HepG2 (cell line): ENCODE results near the gene PADI2. TPM values are rescaled to one million over a fixed set of nuclear protein-coding genes. Genes with fewer than 3 reads are reported as not detected.

Experiments
- ATAC-seq: fragments of 200-7000 bp; cut with Tn5 transposase; 3 replicates; pipeline ENCODE4 v1.9.1; 2020; ENCODE audit warnings: mild to moderate bottlenecking, moderate library complexity
- BruUV-seq: library from RNA; stranded (reverse); fragments of 400-500 nt; replicated peaks from 2 replicates; lab custom pipeline; 2021; lab: Mats Ljungman, UMichigan
- CTCF ChIA-PET: fragments of 300-600 bp; formaldehyde crosslinking; extraction: SDS; loops from one replicate; lab custom pipeline; 2021; ENCODE audit warnings: low total read pairs, inconsistent platforms, low intra/inter-chr PET ratio; lab: Yijun Ruan, JAX
- POLR2A ChIA-PET: fragments of 350-600 bp; sonication (Branson Sonifier 250); formaldehyde crosslinking; loops from one replicate; lab custom pipeline; 2020; ENCODE audit warnings: antibody characterized with exemption, inconsistent platforms; lab: Yijun Ruan, JAX
- DNase-seq: peaks from one replicate; pipeline ENCODE4 v3.0.0-alpha.2; 2015; ENCODE audit warnings: low spot score
- FAIRE-seq: peaks from 3 replicates; lab custom pipeline; 2011; peaks lifted over from hg19 to GRCh38; lab: Jason Lieb, UNC
- H2AFZ ChIP-seq: one replicate; pipeline ENCODE4 v1.6.1; 2011; ENCODE audit warnings: low read length, inconsistent platforms
- H3K27ac ChIP-seq: fragments of 300-600 bp; 3 replicates; pipeline ENCODE4 v1.8.0; 2011; ENCODE audit warnings: mixed run types, mild to moderate bottlenecking, mixed read lengths, low read length, inconsistent platforms; ENCODE audit not compliant: insufficient read depth; ENCODE audit errors: extremely low read length
- H3K27me3 ChIP-seq, 2 experiments: fragments of 200-600 bp in 1 of 2; 2 replicates in 1 of 2; 3 replicates in 1 of 2; pipeline versions ENCODE4 v1.6.0 to v1.8.0; 2011; ENCODE audit warnings: low read length in 2 of 2, mild to moderate bottlenecking in 2 of 2, moderate library complexity in 2 of 2, inconsistent platforms in 1 of 2; ENCODE audit not compliant: insufficient read depth in 2 of 2, control insufficient read depth in 1 of 2
- H3K36me3 ChIP-seq, 2 experiments: fragments of 200-600 bp in 1 of 2; replicated peaks in 1 of 2; 2 replicates in 1 of 2; 3 replicates in 1 of 2; pipeline versions ENCODE4 v1.5.1 to v1.8.0; 2011; ENCODE audit warnings: low read length in 2 of 2, inconsistent platforms in 1 of 2; ENCODE audit not compliant: insufficient read depth in 2 of 2, control insufficient read depth in 1 of 2
- H3K4me1 ChIP-seq: 2 replicates; pipeline ENCODE4 v1.5.1; 2012; ENCODE audit warnings: low read length, inconsistent platforms; ENCODE audit not compliant: insufficient read depth
- H3K4me2 ChIP-seq: 2 replicates; pipeline ENCODE4 v1.6.0; 2011; ENCODE audit warnings: low read depth, low read length, inconsistent platforms
- H3K4me3 ChIP-seq, 3 experiments: fragments of 200-600 bp in 1 of 3; sonication (generic), shearing (Covaris generic) in 1 of 3; replicated peaks in 1 of 3; 2 replicates each; pipeline ENCODE4 v1.5.1; 2011 to 2016; ENCODE audit warnings: low read length in 3 of 3, inconsistent platforms in 2 of 3, low read depth in 2 of 3, mild to moderate bottlenecking in 2 of 3, control low read depth in 1 of 3, mixed read lengths in 1 of 3; ENCODE audit not compliant: insufficient read depth in 1 of 3
- H3K79me2 ChIP-seq: one replicate; pipeline ENCODE4 v1.6.1; 2011; ENCODE audit warnings: low read length, inconsistent platforms; ENCODE audit not compliant: insufficient read depth
- H3K9ac ChIP-seq: 2 replicates; pipeline ENCODE4 v1.6.0; 2011; ENCODE audit warnings: mild to moderate bottlenecking, low read depth, low read length, inconsistent platforms; ENCODE audit not compliant: insufficient read depth
- H3K9me3 ChIP-seq: 2 replicates; pipeline ENCODE4 v1.5.1; 2012; ENCODE audit warnings: mild to moderate bottlenecking, low read length
- H4K20me1 ChIP-seq: 2 replicates; pipeline ENCODE4 v1.6.0; 2011; ENCODE audit warnings: inconsistent platforms, mild to moderate bottlenecking, low read length, moderate library complexity; ENCODE audit not compliant: insufficient read depth
- HMG20A ChIP-seq: IDR thresholded peaks from 2 replicates; pipeline ENCODE4 v1.6.1; 2016; ENCODE audit warnings: borderline replicate concordance
- HMGXB3 ChIP-seq: sonication (generic); formaldehyde crosslinking; IDR thresholded peaks from 2 replicates; pipeline ENCODE4 v1.4.0; 2020; ENCODE audit warnings: missing genetic modification reagents, borderline replicate concordance
- MAFF ChIP-seq: IDR thresholded peaks from 2 replicates; pipeline ENCODE4 v1.6.1; 2011; ENCODE audit warnings: low read depth, low read length, improper control_type of control experiment
- MAFK ChIP-seq, 2 experiments: IDR thresholded peaks in 1 of 2; conservative IDR thresholded peaks in 1 of 2; 2 replicates each; pipeline ENCODE4 v1.6.1; 2011; ENCODE audit warnings: improper control_type of control experiment in 2 of 2, low read length in 2 of 2
- NRL ChIP-seq: sonication (generic); formaldehyde crosslinking; IDR thresholded peaks from 2 replicates; pipeline ENCODE4 v1.5.0; 2020; ENCODE audit warnings: missing genetic modification reagents, mild to moderate bottlenecking, moderate library complexity, borderline replicate concordance
- PAF1 ChIP-seq: IDR thresholded peaks from 2 replicates; pipeline ENCODE4 v1.6.1; 2016; ENCODE audit warnings: missing genetic modification reagents, missing compliant biosample characterization
- PHF21A ChIP-seq: sonication (generic); formaldehyde crosslinking; IDR thresholded peaks from 2 replicates; pipeline ENCODE4 v1.5.0; 2020; ENCODE audit warnings: mild to moderate bottlenecking, missing genetic modification reagents
- POLR2A ChIP-seq, 2 experiments: IDR thresholded peaks; 2 replicates each; pipeline ENCODE4 v1.6.1; 2011; ENCODE audit warnings: low read depth in 2 of 2, low read length in 2 of 2, mild to moderate bottlenecking in 1 of 2, moderate library complexity in 1 of 2; ENCODE audit not compliant: insufficient read depth in 1 of 2
- RFXANK ChIP-seq: IDR thresholded peaks from 2 replicates; pipeline ENCODE4 v1.6.1; 2016
- STAT5B ChIP-seq: sonication (generic); formaldehyde crosslinking; IDR thresholded peaks from 2 replicates; pipeline ENCODE4 v1.4.0; 2020; ENCODE audit warnings: missing genetic modification reagents
- TEAD2 ChIP-seq: sonication (generic); formaldehyde crosslinking; IDR thresholded peaks from 2 replicates; pipeline ENCODE4 v1.9.0; 2021; ENCODE audit warnings: missing genetic modification reagents
- ZBTB37 ChIP-seq: sonication (generic); formaldehyde crosslinking; IDR thresholded peaks from 2 replicates; pipeline ENCODE4 v1.4.0; 2020; ENCODE audit warnings: mild to moderate bottlenecking, missing genetic modification reagents
- ZNF3 ChIP-seq: IDR thresholded peaks from 2 replicates; pipeline ENCODE4 v1.7.0; 2017; ENCODE audit warnings: inconsistent platforms
- ZNF644 ChIP-seq: IDR thresholded peaks from 2 replicates; pipeline ENCODE4 v1.6.1; 2016; ENCODE audit warnings: low read depth
- ZNF780A ChIP-seq: sonication (generic); formaldehyde crosslinking; IDR thresholded peaks from 2 replicates; pipeline ENCODE4 v1.8.0; 2022; ENCODE audit warnings: mild to moderate bottlenecking, missing genetic modification reagents, moderate library complexity
- WGBS: methylation state at CpG from one replicate; pipeline ENCODE4 v1.1.6; 2017; ENCODE audit warnings: low lambda C conversion rate; 5-methylcytosine and 5-hydroxymethylcytosine counted together
- in situ Hi-C: cut with HindIII; loops from 2 replicates; pipeline ENCODE4 v1.10.0; 2017; ENCODE audit warnings: low pct_unique_long_range_greater_than_20kb; ENCODE audit not compliant: extremely low pct_ligation_motif_present
- intact Hi-C: fragments of 100-400 bp; cut with micrococcal nuclease; formaldehyde crosslinking; loops from one replicate; pipeline ENCODE4 v1.10.0; 2022; ENCODE audit not compliant: unreplicated experiment
- polyA plus RNA-seq, 8 experiments: library from polyadenylated mRNA; depleted of rRNA in 3 of 8; stranded (reverse) in 7 of 8; unstranded in 1 of 8; fragments of >200 nt; fragmentation: Illumina TruSeq in 4 of 8; extraction: Trizol in 4 of 8; gene quantifications; 2 replicates each; pipeline versions ENCODE4 v1.2.1 to v1.2.3, GENCODE V29; 2011 to 2016; ENCODE audit warnings: low read depth in 4 of 8, missing spikeins in 1 of 8, mixed read lengths in 1 of 8; ENCODE audit not compliant: insufficient read depth in 1 of 8
- total RNA-seq, 5 experiments: library from RNA; depleted of rRNA; stranded (reverse); fragments of >200 nt; fragmentation: Illumina TruSeq; extraction: Trizol; gene quantifications; 2 replicates each; pipeline ENCODE4 v1.2.3, GENCODE V29; 2016; ENCODE audit warnings: low read depth in 1 of 5

PADI2 gene
- total and polyA plus RNA-seq, 2 of the 13 experiments (the other 11 are each of a cell fraction or from before 2014, with no cell fraction given): not detected

GRCh38 chr1:17030206-17030605, 89.0 kb downstream of the PADI2 start:
- H3K36me3 ChIP-seq: peaks cover 19 to 69% of the 10 kb centered on the region in 2 experiments; a peak in 4 of 5 replicates
- H3K9ac ChIP-seq: no peak overlapping the region
- BruUV-seq: no TSS peak
- no peaks in the 10 kb centered on the region for H3K79me2 ChIP-seq
- FAIRE-seq (no peak), DNase-seq (no peak), ATAC-seq (no peak)
- intact Hi-C loops: no loop called here
- in situ Hi-C loops: no loop called here
- H3K27me3 ChIP-seq: no peaks in the 10 kb centered on the region
- H2AFZ ChIP-seq: no peak overlapping the region
- no peak overlapping the region for H3K27ac ChIP-seq
- CTCF ChIA-PET: no interaction called here
- TF ChIP-seq MAFK (conservative IDR thresholded peaks at IDR 0.05 in 1 of 2, IDR thresholded peaks at IDR 0.05 in 1 of 2; ENCODE audit: low read length in 2 of 2) (peak; percentile 80 to 95), MAFF (peak; percentile 88), ZNF780A (no peak)
- no peaks in the 10 kb centered on the region for H3K4me1 ChIP-seq
- H3K9me3 ChIP-seq: no peaks in the 10 kb centered on the region
- H3K4me2 ChIP-seq: no peak overlapping the region
- no peaks in the 10 kb centered on the region for H4K20me1 ChIP-seq
- 96% methylated on average over 4 of the region's 4 CpGs for WGBS
- no peak overlapping the region for H3K4me3 ChIP-seq
- POLR2A ChIA-PET: no interaction called here

GRCh38 chr1:17028662-17029188, 90.5 kb downstream of the PADI2 start:
- peaks cover 26 to 76% of the 10 kb centered on the region in 2 experiments; a peak in 4 of 5 replicates for H3K36me3 ChIP-seq
- no peak overlapping the region for H3K27ac ChIP-seq
- ChIA-PET CTCF (no interaction called here), POLR2A (interaction anchor here (0.6 kb wide), 1 partner anchor 621 kb away, joined by 3 read pairs; no protein-coding TSS in a partner anchor)
- H2AFZ ChIP-seq: no peak overlapping the region
- DNase-seq (no peak), ATAC-seq (no peak), FAIRE-seq (no peak)
- H3K27me3 ChIP-seq: no peaks in the 10 kb centered on the region
- no TSS peak for BruUV-seq
- intact Hi-C loops: no loop called here
- H4K20me1 ChIP-seq: no peaks in the 10 kb centered on the region
- no peak overlapping the region for H3K4me2 ChIP-seq
- no peaks in the 10 kb centered on the region for H3K4me1 ChIP-seq
- H3K9ac ChIP-seq: no peak overlapping the region
- no peak overlapping the region for H3K4me3 ChIP-seq
- 89% methylated on average over 5 of the region's 5 CpGs for WGBS
- in situ Hi-C loops: no loop called here
- no peaks in the 10 kb centered on the region for H3K79me2 ChIP-seq
- no peaks in the 10 kb centered on the region for H3K9me3 ChIP-seq
- TF ChIP-seq ZBTB37 (CRISPR knock-in tag): no peak
- TF ChIP-seq NRL: no peak
- no peak for TF ChIP-seq TEAD2 (CRISPR knock-in tag)
- TF ChIP-seq PHF21A: no peak
- TF ChIP-seq HMG20A (CRISPR knock-in tag): no peak
- TF ChIP-seq RFXANK (CRISPR knock-in tag): no peak
- no peak for TF ChIP-seq ZNF3 (CRISPR knock-in tag)
- no peak for TF ChIP-seq PAF1
- TF ChIP-seq STAT5B (CRISPR knock-in tag): no peak
- no peak for TF ChIP-seq ZNF644
- TF ChIP-seq HMGXB3 (CRISPR knock-in tag): no peak
- TF ChIP-seq POLR2A (IDR thresholded peaks at IDR 0.05; ENCODE audit: insufficient read depth in 1 of 2, low read depth in 2 of 2, low read length in 2 of 2): no peak
